ENCODE data around the gene LHFPL3.

DNA sequence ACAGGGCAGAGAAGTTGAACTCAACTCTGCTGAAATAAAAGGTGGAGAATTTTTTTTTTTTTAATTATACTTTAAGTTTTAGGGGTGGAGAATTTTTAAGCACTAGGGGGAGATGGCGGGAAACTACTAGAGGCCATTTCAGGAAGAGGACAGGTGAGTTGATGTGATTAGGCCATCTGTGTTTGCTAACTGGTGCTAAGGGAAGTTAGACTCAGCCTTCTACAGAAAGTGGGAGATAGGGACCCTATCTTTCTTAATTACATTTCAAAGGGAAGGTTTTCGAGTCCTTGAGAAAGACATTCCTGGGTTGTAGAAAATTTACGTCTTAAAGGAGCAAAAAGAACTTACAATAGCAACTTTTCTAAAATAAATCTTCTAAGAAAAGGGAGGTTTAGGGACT lies 124.8 kb downstream of the LHFPL3 start:
- TF ChIP-seq, protein P1, sequence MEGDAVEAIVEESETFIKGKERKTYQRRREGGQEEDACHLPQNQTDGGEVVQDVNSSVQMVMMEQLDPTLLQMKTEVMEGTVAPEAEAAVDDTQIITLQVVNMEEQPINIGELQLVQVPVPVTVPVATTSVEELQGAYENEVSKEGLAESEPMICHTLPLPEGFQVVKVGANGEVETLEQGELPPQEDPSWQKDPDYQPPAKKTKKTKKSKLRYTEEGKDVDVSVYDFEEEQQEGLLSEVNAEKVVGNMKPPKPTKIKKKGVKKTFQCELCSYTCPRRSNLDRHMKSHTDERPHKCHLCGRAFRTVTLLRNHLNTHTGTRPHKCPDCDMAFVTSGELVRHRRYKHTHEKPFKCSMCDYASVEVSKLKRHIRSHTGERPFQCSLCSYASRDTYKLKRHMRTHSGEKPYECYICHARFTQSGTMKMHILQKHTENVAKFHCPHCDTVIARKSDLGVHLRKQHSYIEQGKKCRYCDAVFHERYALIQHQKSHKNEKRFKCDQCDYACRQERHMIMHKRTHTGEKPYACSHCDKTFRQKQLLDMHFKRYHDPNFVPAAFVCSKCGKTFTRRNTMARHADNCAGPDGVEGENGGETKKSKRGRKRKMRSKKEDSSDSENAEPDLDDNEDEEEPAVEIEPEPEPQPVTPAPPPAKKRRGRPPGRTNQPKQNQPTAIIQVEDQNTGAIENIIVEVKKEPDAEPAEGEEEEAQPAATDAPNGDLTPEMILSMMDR (conservative IDR thresholded peaks at IDR 0.05): no peak
- no peak for TF ChIP-seq EZH2 (IDR thresholded peaks at IDR 0.05; ENCODE audit: low read depth)
